Muscle of leg (tissue), 11 donors: ENCODE results near the gene TAC3. TPM values are rescaled to one million over a fixed set of nuclear protein-coding genes. Genes with fewer than 3 reads are reported as not detected.
A peak's percentile ranks its signal among the peaks of the same experiment; 100 is the strongest.

Source experiments
- DNase-seq: peaks from one replicate; pipeline ENCODE4 v3.0.0; 2013
- H3K27ac ChIP-seq: one replicate; pipeline ENCODE4 v1.5.1; 2013; ENCODE audit warnings: mild to moderate bottlenecking, low read length, control low read depth
- H3K27me3 ChIP-seq: one replicate; pipeline ENCODE4 v1.6.1; 2013; ENCODE audit warnings: low read length; ENCODE audit not compliant: control insufficient read depth, insufficient read depth
- H3K36me3 ChIP-seq: one replicate; pipeline ENCODE4 v1.6.1; 2013; ENCODE audit warnings: low read length; ENCODE audit not compliant: control insufficient read depth, insufficient read depth
- H3K4me1 ChIP-seq: one replicate; pipeline ENCODE4 v1.6.1; 2013; ENCODE audit warnings: low read length; ENCODE audit not compliant: control insufficient read depth, insufficient read depth
- H3K4me3 ChIP-seq: one replicate; pipeline ENCODE4 v1.5.1; 2013; ENCODE audit warnings: low read length, control low read depth
- H3K9me3 ChIP-seq: replicated peaks from 2 replicates; pipeline ENCODE4 v1.6.1; 2013; ENCODE audit warnings: low read depth, low read length; ENCODE audit not compliant: control insufficient read depth
- WGBS: methylation state at CpG from one replicate; pipeline ENCODE4 v1.1.5; 2013; ENCODE audit warnings: missing lambda C conversion rate; ENCODE audit not compliant: insufficient coverage; 5-methylcytosine and 5-hydroxymethylcytosine counted together
- polyA plus RNA-seq, 8 donors: library from polyadenylated mRNA; unstranded; fragments of 120-200 nt; gene quantifications; one replicate each; pipeline versions ENCODE4 v1.2.1 to v1.2.3, GENCODE V29; 2013; ENCODE audit warnings: inconsistent platforms in 1 of 8, low replicate concordance in 1 of 8; ENCODE audit not compliant: insufficient read length in 8 of 8, insufficient read depth in 1 of 8
- total RNA-seq: library from RNA; stranded (reverse); fragments of 120-200 nt; gene quantifications from one replicate; pipeline ENCODE4 v1.2.4, GENCODE V29; 2013

Gene TAC3
- total and polyA plus RNA-seq, 9 donors = 0.09 to 0.71 (median 0.39) TPM; not detected in 6

DNA sequence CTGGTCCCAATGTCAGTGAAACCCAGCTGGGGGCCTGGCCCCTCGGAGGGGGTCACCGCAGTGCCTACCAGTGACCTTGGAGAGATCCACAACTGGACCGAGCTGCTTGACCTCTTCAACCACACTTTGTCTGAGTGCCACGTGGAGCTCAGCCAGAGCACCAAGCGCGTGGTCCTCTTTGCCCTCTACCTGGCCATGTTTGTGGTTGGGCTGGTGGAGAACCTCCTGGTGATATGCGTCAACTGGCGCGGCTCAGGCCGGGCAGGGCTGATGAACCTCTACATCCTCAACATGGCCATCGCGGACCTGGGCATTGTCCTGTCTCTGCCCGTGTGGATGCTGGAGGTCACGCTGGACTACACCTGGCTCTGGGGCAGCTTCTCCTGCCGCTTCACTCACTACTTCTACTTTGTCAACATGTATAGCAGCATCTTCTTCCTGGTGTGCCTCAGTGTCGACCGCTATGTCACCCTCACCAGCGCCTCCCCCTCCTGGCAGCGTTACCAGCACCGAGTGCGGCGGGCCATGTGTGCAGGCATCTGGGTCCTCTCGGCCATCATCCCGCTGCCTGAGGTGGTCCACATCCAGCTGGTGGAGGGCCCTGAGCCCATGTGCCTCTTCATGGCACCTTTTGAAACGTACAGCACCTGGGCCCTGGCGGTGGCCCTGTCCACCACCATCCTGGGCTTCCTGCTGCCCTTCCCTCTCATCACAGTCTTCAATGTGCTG, 21.0 kb downstream of the TAC3 start:
- DNase-seq = no peak
- Histone ChIP-seq H3K9me3 (no peaks in the 10 kb centered on the region), H3K4me1 (peaks cover 11% of the 10 kb centered on the region), H3K27me3 (no peaks in the 10 kb centered on the region), H3K36me3 (peaks cover 33% of the 10 kb centered on the region), H3K4me3 (no peak overlapping the region), H3K27ac (no peak overlapping the region)
- WGBS = 92% methylated on average over 24 of the region's 26 CpGs

DNA sequence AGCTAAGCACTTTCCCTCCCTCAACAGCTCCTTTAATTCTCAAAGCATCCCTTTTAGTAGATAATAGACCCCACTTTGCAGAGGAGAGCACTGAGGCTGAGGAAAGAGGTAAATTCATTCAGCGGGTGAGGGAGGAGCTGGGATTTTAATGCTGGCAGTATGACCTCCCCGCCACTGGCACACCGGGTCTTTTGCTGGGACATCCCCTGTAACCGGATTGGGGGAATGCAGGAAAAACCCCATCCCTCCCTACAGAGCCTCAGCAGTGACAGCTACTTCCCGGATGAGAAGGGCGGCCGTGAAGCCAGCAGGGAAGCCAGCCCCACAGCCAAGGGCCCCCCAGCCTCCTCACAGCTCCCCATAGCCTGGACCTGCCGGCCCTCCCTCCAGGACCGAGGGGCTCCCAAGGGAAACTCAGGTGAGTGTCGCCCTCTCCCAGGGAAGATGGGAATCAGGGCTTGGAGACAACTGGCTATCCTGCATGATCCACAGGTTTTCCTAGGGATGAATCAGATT, 22.0 kb downstream of the TAC3 start:
- H3K27ac ChIP-seq = no peak overlapping the region
- H3K4me3 ChIP-seq = no peak overlapping the region
- 65% methylated on average over 3 of the region's 10 CpGs for WGBS
- no peaks in the 10 kb centered on the region for H3K9me3 ChIP-seq
- no peaks in the 10 kb centered on the region for H3K27me3 ChIP-seq
- no peak for DNase-seq
- H3K4me1 ChIP-seq = peaks cover 11% of the 10 kb centered on the region
- H3K36me3 ChIP-seq = peaks cover 25% of the 10 kb centered on the region

DNA sequence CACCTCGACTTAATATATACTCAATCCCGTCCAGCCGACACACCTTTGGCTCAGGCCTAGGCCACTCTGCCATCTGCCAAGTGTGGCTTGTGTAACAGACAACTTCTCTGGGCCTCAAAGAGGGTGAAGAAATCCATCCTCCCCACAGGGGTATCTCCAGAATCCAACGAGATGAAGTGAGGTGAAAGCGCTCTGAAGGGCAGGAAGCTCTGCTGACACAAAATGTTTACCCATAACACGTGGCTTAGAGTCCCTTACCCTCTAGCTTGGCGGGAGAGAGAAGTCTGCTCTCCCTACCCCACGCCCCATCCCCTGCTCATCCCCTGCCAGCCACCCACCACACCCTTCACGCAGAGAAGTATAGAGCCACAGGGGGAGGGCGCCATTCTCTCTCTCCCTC, 23.0 kb downstream of the TAC3 start:
- Histone ChIP-seq H3K27ac (no peak overlapping the region), H3K27me3 (no peaks in the 10 kb centered on the region), H3K4me1 (peaks cover 11% of the 10 kb centered on the region), H3K9me3 (no peaks in the 10 kb centered on the region), H3K4me3 (no peak overlapping the region), H3K36me3 (peaks cover 19% of the 10 kb centered on the region)
- WGBS = 68% methylated on average over 3 of the region's 10 CpGs
- DNase-seq = no peak

DNA sequence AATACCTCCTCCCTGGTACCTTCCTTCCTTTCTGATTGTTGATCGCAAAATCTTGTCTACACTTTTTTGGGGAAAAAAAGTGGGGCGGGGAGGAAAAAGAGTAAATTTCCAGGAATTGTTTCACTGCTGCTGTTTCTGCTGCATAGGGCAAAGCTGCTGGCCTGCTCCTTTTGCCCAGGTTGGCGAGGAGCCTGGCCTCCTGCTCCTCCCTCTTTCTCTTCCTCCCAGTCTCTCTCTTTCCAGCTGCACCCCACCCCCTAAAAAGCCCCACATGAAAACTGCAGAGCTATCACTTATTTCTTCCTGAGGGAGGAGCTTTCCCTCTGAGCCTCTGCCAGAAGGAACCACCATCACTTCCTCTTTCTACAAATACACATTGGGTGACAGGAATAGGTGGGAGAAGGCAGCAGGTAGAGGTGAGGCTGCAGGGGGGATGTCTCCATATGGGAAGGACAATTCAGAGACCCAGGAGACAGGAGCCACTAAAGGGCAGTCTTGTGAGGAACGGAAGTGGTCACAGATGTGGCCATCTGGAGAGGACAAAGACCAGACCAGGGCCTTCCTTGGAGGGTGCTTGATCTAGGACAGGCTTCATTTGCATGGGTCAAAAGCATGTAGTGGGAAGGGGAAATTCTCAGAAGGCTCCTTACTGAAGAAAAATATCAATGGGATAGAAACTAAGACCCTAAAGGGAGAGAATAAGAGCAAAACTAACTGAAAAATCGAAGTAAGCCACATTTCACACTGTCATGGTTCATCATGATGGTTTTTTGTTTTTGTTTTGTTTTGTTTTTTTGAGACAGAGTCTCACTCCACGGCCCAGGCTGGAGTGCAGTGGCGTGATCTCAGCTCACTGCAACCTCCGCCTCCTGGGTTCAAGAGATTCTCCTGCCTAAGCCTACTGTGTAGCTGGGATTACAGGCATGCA, 24.7 kb downstream of the TAC3 start:
- H3K4me3 ChIP-seq = no peak overlapping the region
- peak overlapping the region; percentile 8 for H3K27ac ChIP-seq
- DNase-seq = peak; percentile 77
- no peaks in the 10 kb centered on the region for H3K27me3 ChIP-seq
- no peaks in the 10 kb centered on the region for H3K9me3 ChIP-seq
- H3K36me3 ChIP-seq = peaks cover 14% of the 10 kb centered on the region
- peaks cover 12% of the 10 kb centered on the region for H3K4me1 ChIP-seq
- WGBS = 54% methylated on average over 6 of the region's 8 CpGs

DNA sequence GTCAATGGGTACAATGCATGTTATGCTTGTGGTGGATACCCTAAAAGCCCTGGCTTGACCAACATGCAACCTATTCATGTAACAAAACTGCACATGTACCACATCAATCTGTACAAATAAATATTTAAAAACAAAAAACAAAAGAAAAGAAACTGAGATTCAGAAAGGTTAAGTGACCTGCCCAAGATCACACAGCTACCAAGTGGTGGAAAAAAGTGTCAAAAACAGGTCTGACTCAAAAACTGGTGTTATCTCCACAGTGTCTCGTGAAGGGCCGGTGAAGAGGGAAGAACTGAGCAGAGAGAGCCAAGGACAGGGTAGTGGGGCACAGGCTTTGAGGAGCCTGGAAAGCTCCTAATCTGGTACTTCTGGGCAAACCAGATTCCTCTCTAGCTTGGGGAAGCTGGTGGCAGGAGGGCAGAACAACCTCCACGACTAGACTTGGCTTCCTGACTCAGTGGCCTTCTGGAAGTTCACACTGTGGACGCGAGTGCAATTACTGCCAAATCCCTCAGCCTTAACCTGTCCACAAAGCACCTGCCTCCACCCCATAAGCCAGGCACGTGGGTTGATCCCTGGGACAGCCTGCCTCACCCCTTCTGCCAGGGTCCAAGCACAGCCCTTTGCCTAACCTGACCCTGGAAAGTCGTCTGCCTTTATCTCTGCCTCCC, 25.5 kb downstream of the TAC3 start:
- H3K9me3 ChIP-seq = no peaks in the 10 kb centered on the region
- peaks cover 12% of the 10 kb centered on the region for H3K4me1 ChIP-seq
- no peaks in the 10 kb centered on the region for H3K27me3 ChIP-seq
- H3K36me3 ChIP-seq = peaks cover 8% of the 10 kb centered on the region
- WGBS = 66% methylated on average over 6 of the region's 7 CpGs
- DNase-seq = no peak
- no peak overlapping the region for H3K27ac ChIP-seq
- H3K4me3 ChIP-seq = no peak overlapping the region

DNA sequence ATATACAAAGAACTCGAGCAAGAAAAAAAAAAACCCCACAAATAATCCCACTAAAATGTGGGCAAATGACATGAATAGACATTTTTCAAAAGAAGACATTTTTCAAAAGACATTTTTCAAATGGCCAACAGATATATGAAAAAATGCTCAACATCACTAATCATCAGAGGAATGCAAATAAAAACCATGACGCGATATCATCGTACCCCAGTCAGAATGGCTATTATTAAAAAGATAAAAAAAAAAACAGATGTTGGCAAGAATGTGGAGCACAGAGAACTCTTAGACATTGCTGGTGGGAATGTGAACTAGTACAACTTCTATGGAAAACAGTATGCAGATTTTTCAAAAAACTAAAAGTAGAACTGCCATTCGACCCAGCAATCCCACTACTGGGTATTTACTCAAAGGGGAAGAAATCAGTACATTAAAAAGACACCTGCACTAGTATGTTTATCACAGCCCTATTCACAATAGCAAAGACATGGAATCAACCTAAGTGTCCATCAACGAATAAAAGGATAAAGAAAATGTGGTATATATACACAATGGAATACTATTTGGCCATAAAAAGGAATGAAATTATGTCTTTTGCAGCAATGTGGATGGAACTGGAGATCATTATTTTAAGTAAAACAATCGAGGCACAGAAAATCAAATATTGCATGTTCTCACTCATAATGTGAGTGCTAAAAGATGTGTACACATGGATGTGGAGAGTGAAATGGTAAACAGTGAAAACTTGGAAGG, 26.3 kb downstream of the TAC3 start:
- WGBS = no CpG with 5 or more reads among the region's 7 CpGs
- H3K27ac ChIP-seq = no peak overlapping the region
- H3K36me3 ChIP-seq = peaks cover 3% of the 10 kb centered on the region
- H3K4me3 ChIP-seq = no peak overlapping the region
- peaks cover 12% of the 10 kb centered on the region for H3K4me1 ChIP-seq
- no peaks in the 10 kb centered on the region for H3K27me3 ChIP-seq
- DNase-seq = no peak
- H3K9me3 ChIP-seq = no peaks in the 10 kb centered on the region

DNA sequence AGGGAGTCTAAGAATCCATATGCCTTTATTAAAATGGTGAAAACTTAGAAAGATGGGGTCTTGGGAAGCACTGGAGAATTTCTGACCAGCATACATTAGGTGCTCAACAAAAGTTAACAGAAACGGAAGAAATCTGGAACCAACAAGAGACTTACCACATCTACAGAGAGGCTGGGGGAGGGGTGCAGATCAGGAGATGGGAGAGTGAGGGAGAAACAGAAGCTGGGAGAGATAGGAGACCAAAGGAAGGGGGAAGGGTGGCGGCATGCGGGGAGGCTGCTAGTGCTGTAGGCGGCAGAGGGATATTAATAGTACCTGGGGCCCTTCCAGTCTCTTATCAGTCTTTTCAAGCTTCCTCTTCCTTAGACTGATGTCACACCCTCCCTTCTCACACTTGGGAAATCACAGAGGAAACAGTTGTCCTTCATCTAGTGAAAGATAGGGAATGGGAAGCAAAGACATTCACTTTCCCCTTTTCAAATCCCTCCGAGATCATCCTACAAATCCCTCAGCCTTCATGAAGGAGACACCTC, 28.1 kb downstream of the TAC3 start:
- Histone ChIP-seq H3K27me3 (no peaks in the 10 kb centered on the region), H3K4me3 (no peak overlapping the region), H3K9me3 (no peaks in the 10 kb centered on the region), H3K36me3 (peaks cover 2% of the 10 kb centered on the region), H3K4me1 (peaks cover 12% of the 10 kb centered on the region), H3K27ac (no peak overlapping the region)
- DNase-seq = no peak
- 75% methylated on average over 1 of the region's 5 CpGs for WGBS

DNA sequence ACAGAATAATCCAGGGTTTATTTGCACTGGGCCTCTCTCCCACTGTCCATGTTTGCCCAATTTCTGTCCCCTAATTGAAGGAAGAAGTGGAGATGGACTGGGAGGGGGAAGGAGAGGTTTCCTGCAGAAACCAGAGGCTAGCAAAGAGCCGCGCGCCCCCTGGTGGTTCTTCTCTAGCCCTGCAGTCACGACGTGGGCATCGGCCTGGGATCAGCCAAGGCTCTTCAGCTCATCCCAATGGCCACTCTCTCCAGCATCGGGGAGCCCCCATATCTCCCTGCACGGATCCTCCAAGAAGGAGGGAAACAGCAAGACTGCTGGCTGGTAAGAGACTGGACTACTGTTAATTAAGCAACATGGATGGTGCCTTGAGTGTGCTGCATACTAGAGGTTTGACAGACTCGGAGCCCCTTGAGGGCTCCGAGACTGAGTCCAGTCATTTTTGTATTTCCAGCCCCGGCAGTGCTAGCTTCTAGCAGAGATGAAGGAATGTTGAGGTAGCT, 28.7 kb downstream of the TAC3 start:
- DNase-seq = peak; percentile 84
- H3K9me3 ChIP-seq = no peaks in the 10 kb centered on the region
- H3K36me3 ChIP-seq = no peaks in the 10 kb centered on the region
- no peak overlapping the region for H3K27ac ChIP-seq
- H3K4me1 ChIP-seq = peaks cover 14% of the 10 kb centered on the region
- H3K27me3 ChIP-seq = no peaks in the 10 kb centered on the region
- no peak overlapping the region for H3K4me3 ChIP-seq
- WGBS = 83% methylated on average over 2 of the region's 11 CpGs

DNA sequence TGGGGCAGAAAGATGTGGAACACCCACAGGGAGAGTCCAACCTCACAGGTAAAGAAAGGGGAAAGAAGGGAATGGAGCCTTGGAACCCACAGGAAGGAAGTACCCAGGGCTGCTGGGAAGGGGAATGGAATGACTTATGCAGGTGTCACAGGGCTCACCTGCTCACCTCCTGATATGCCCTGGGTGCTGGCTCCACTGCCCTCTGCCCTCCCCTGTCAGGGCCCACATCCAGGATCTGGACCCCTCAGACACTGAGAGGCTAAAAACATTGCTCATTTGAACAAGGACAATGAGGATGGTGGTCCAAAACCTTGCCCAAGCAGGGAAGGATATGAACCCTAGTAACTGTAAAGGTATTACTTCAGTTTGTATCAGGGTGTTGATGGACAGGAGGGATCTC, 29.3 kb downstream of the TAC3 start:
- H3K27me3 ChIP-seq = no peaks in the 10 kb centered on the region
- H3K4me1 ChIP-seq = peaks cover 14% of the 10 kb centered on the region
- H3K27ac ChIP-seq = no peak overlapping the region
- H3K36me3 ChIP-seq = no peaks in the 10 kb centered on the region
- H3K4me3 ChIP-seq = no peak overlapping the region
- H3K9me3 ChIP-seq = no peaks in the 10 kb centered on the region
- no peak for DNase-seq
